Neural crest cell (in vitro differentiated cells): ENCODE results near the gene NFIB. TPM values are rescaled to one million over a fixed set of nuclear protein-coding genes. Genes with fewer than 3 reads are reported as not detected.
A peak's percentile ranks its signal among the peaks of the same experiment; 100 is the strongest.

ENCODE experiments used
- DNase-seq: peaks from one replicate; pipeline ENCODE4 v3.0.0; 2021; ENCODE audit warnings: low read depth, mixed read lengths, low spot score
- H3K27ac Mint-ChIP-seq: one replicate; pipeline ENCODE4 v1.8.0; 2021; ENCODE audit warnings: mild to moderate bottlenecking, mixed read lengths; ENCODE audit not compliant: unreplicated experiment
- H3K27me3 Mint-ChIP-seq: 2 replicates; pipeline ENCODE4 v1.8.0; 2021; ENCODE audit warnings: low read depth, mild to moderate bottlenecking, mixed read lengths
- H3K36me3 Mint-ChIP-seq: 2 replicates; pipeline ENCODE4 v1.8.0; 2021; ENCODE audit warnings: low read depth, mild to moderate bottlenecking, mixed read lengths
- H3K4me1 Mint-ChIP-seq: 2 replicates; pipeline ENCODE4 v1.8.0; 2021; ENCODE audit warnings: mixed read lengths
- H3K4me3 Mint-ChIP-seq: one replicate; pipeline ENCODE4 v1.8.0; 2021; ENCODE audit warnings: mild to moderate bottlenecking, mixed read lengths
- H3K9me3 Mint-ChIP-seq: 2 replicates; pipeline ENCODE4 v1.8.0; 2021; ENCODE audit warnings: mixed read lengths
- total RNA-seq: library from RNA; stranded (reverse); gene quantifications from 2 replicates; pipeline ENCODE4 v1.2.1, GENCODE V29; 2021
- TF ChIP-seq, protein P1 (sequence below): fragments of 200-600 bp; sonication (generic); conservative IDR thresholded peaks from 2 replicates; pipeline ENCODE4 v1.5.0; 2021; ENCODE audit warnings: antibody characterized with exemption, mild to moderate bottlenecking

NFIB gene
- total RNA-seq, 1 donor from 2014 or later: 3.7 TPM

DNA sequence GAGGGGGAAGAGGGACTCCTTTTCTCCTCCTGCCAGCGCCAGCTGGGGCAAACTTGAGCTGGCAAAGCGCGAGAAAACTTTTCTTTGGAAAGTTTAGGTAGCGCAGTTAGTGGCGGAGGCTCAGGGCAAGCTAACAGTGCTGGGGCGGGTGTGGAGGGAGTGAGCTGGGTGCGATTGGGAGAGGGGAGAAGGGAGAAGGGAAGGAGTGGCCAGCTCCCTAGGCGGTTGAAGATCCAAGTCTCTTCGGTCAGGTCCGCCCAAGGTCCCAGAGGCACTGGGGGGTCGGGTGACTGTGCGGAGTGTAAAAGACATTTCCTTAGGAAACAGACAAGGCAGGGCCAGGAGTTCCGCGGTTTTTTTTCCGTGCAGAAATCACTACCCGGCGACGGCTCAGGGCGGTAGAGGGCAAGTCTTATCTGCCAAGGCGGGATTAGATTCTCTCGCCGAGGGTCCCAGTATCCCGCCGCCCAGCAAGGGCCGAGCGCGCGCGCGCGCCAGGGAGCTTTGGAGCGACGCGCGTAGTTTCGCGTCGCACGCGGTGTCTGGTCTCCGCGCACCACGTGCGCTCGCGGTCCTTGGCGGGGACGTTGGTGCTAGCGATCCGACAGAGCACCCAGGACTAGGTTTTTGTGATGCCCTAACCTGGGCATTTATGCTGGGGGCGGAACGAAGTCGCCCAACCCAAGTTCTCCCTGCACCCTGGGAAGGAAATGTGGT, 33.6 kb upstream of the NFIB start:
- no peaks in the 10 kb centered on the region for H3K36me3 Mint-ChIP-seq
- TF ChIP-seq, protein P1, sequence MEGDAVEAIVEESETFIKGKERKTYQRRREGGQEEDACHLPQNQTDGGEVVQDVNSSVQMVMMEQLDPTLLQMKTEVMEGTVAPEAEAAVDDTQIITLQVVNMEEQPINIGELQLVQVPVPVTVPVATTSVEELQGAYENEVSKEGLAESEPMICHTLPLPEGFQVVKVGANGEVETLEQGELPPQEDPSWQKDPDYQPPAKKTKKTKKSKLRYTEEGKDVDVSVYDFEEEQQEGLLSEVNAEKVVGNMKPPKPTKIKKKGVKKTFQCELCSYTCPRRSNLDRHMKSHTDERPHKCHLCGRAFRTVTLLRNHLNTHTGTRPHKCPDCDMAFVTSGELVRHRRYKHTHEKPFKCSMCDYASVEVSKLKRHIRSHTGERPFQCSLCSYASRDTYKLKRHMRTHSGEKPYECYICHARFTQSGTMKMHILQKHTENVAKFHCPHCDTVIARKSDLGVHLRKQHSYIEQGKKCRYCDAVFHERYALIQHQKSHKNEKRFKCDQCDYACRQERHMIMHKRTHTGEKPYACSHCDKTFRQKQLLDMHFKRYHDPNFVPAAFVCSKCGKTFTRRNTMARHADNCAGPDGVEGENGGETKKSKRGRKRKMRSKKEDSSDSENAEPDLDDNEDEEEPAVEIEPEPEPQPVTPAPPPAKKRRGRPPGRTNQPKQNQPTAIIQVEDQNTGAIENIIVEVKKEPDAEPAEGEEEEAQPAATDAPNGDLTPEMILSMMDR: no peak
- DNase-seq: no peak
- H3K27ac Mint-ChIP-seq: no peak overlapping the region
- no peaks in the 10 kb centered on the region for H3K27me3 Mint-ChIP-seq
- H3K4me3 Mint-ChIP-seq: peak overlapping the region; percentile 80
- H3K9me3 Mint-ChIP-seq: no peaks in the 10 kb centered on the region
- H3K4me1 Mint-ChIP-seq: peaks cover 45% of the 10 kb centered on the region

DNA sequence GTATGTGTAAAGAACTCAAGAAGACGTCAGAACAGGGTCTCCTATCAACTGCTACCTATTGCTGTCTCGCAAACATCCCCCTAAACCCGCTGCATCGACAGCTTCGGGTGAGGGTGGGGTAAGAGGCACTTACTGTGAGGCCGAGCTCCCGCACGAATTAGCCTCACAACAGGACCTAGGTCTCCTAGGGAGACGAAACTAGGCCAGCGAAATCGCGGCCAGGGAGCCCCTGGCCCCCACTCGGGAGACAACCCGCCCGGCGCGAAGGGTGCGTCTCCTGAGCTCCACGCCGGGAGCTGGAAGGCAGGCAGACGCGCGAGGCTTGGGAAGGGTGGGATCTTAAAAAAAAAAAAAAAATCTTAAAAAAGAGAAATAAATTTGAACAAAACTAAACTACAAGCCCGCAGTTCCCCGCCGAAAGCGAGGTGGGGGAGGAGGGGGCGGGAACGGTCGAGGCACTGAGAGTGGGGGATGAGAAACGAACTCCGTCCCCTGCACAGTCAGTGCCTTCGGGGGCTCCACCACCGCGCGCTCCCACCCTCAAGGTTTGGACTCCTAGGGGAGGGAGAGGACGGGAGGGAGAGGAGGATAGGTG, 33.0 kb upstream of the NFIB start:
- Mint-ChIP-seq H3K27ac (no peak overlapping the region), H3K27me3 (no peaks in the 10 kb centered on the region), H3K36me3 (no peaks in the 10 kb centered on the region), H3K4me1 (peaks cover 45% of the 10 kb centered on the region), H3K9me3 (no peaks in the 10 kb centered on the region), H3K4me3 (peak overlapping the region; percentile 79)
- DNase-seq: no peak
- TF ChIP-seq, protein P1: no peak

DNA sequence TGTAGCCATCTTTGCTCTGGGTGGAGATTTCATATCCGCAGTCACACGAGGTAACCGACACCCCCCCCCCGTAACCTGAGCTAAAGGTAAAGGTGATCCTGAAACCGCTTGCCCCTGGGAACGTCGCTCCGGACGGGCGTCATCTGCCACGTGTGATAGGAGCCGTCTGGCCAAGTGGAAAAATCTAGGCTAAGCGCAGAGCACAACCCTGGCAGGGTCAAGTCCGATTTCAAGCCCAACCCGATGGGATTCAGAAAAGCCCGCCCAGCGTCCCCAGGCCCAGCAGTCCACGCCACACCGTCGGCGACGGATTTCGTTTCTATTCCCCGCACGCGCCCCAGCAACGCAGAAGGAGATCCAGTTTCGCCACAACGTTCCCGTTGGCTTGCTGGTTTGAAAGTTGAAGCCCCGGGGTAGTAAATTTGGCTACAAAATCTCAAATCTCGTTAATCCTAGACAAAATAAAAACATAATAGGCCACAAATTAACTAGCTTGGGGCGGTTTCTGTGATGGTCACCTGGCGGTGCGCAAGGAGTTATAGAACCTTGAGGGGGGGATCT, 32.4 kb upstream of the NFIB start:
- Mint-ChIP-seq H3K4me3 (peak overlapping the region; percentile 79), H3K27ac (no peak overlapping the region), H3K4me1 (peaks cover 45% of the 10 kb centered on the region), H3K27me3 (no peaks in the 10 kb centered on the region), H3K36me3 (no peaks in the 10 kb centered on the region), H3K9me3 (no peaks in the 10 kb centered on the region)
- TF ChIP-seq, protein P1: no peak
- DNase-seq: no peak

DNA sequence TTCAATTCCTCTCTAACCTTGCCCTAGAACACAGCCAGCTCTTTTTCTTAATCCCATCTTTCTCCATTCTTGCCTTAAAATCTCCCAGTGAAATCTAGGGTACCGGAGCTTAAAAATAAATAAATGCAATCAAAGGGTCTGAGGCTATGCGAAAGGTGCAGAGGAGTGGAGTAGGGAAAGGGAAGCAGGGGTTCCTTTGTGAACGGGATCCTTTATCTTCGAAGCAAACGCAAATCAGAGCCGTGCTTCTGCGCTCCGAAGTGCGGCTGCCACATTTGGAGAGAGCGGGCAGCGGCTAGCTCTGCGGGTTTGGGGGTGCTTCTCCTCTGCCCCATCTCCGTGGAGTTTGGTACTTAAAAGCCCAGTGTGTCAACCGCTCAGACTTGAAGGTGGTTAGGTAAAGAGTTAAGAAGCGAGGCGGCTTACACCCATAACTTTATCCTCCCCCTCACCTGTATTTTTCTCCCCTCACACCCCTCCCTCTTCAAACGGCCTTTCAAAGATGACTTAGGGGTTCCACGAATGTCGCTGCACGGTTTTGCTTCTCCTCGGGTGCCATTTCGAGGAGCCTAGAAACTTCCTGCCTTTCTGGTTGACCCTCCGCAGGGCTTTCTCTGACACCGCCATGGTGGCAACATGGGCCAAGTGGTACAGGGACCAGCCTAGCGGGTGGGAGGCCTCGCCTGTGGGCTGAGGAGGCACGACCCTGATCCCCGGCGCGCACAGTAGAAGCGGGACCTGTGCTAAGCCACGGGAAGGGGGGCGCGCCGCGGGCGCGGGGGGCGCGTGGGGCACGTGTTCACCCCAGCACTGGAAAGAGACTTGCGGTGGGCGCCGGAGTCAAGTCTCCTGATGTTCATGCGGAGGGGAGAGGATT, 31.7 kb upstream of the NFIB start:
- no peak overlapping the region for H3K27ac Mint-ChIP-seq
- peak overlapping the region; percentile 72 for H3K4me3 Mint-ChIP-seq
- H3K4me1 Mint-ChIP-seq: peaks cover 45% of the 10 kb centered on the region
- H3K36me3 Mint-ChIP-seq: no peaks in the 10 kb centered on the region
- TF ChIP-seq, protein P1: no peak
- no peaks in the 10 kb centered on the region for H3K9me3 Mint-ChIP-seq
- H3K27me3 Mint-ChIP-seq: no peaks in the 10 kb centered on the region
- DNase-seq: no peak

DNA sequence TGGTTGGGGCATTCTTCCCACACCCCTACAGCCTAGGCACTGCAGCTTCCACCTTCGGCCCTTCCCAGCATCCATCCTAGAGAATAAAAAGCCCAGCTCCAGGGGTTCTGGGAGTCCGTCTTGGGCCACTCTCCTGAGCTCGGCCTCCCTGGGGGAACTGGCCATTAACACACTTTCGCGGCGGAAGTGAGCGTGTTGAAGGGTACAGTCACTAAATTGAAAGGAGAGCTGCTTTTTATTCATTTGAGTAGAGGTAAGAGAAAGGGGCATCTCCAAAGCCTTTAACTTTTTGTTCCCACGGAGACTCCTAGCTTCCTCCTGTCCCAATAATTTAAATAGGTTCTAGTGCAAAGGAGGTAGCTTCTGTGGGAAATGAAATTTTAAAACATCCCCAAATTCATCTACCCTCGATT, 31.0 kb upstream of the NFIB start:
- Mint-ChIP-seq H3K4me3 (peak overlapping the region; percentile 72), H3K27me3 (no peaks in the 10 kb centered on the region), H3K9me3 (no peaks in the 10 kb centered on the region), H3K4me1 (peaks cover 42% of the 10 kb centered on the region), H3K36me3 (no peaks in the 10 kb centered on the region), H3K27ac (no peak overlapping the region)
- DNase-seq: no peak
- TF ChIP-seq, protein P1: no peak
